GM23338 (cell line): ENCODE data around the gene ZNF230. TPM values are rescaled to one million over a fixed set of nuclear protein-coding genes. Genes with fewer than 3 reads are reported as not detected.

ENCODE experiments used
- ATAC-seq: fragments of 200-7000 bp; cut with Tn5 transposase; 3 replicates; pipeline ENCODE4 v1.9.1; 2020
- DNase-seq: peaks from one replicate; pipeline ENCODE4 v3.0.0-alpha.2; 2015; ENCODE audit warnings: low spot score
- H2AFZ ChIP-seq: fragments of 200-600 bp; sonication (generic); 2 replicates; pipeline ENCODE4 v1.8.0; 2016; ENCODE audit warnings: antibody characterized with exemption, mild to moderate bottlenecking, moderate library complexity
- H3F3A ChIP-seq: fragments of 200-600 bp; sonication (generic); replicated peaks from 2 replicates; pipeline ENCODE4 v1.8.0; 2017; ENCODE audit warnings: antibody characterized with exemption, mixed run types, low read depth
- H3K27ac ChIP-seq: fragments of 200-600 bp; sonication (generic); 2 replicates; pipeline ENCODE4 v1.6.1; 2016; ENCODE audit warnings: low read depth
- H3K27me3 ChIP-seq: fragments of 200-600 bp; sonication (generic); 2 replicates; pipeline ENCODE4 v1.8.0; 2016; ENCODE audit warnings: mild to moderate bottlenecking, mixed run types, moderate library complexity; ENCODE audit not compliant: insufficient read depth
- H3K36me3 ChIP-seq: fragments of 200-600 bp; sonication (generic); 2 replicates; pipeline ENCODE4 v1.8.0; 2016; ENCODE audit warnings: mild to moderate bottlenecking; ENCODE audit not compliant: insufficient read depth
- H3K4me1 ChIP-seq: fragments of 200-600 bp; sonication (generic); 2 replicates; pipeline ENCODE4 v1.8.0; 2016; ENCODE audit warnings: mild to moderate bottlenecking, moderate library complexity; ENCODE audit not compliant: insufficient read depth
- H3K4me2 ChIP-seq: fragments of 200-600 bp; sonication (generic); 2 replicates; pipeline ENCODE4 v1.7.1; 2017; ENCODE audit warnings: mixed run types
- H3K4me3 ChIP-seq: fragments of 200-600 bp; sonication (generic); 2 replicates; pipeline ENCODE4 v1.6.1; 2016; ENCODE audit warnings: mixed run types
- H3K79me2 ChIP-seq: fragments of 200-600 bp; sonication (generic); replicated peaks from 2 replicates; pipeline ENCODE4 v1.8.0; 2017; ENCODE audit warnings: mild to moderate bottlenecking; ENCODE audit not compliant: insufficient read depth
- H3K9me2 ChIP-seq: fragments of 200-600 bp; sonication (generic); 2 replicates; pipeline ENCODE4 v1.8.0; 2017; ENCODE audit not compliant: insufficient read depth
- H4K20me1 ChIP-seq: fragments of 200-600 bp; sonication (generic); replicated peaks from 2 replicates; pipeline ENCODE4 v1.8.0; 2017; ENCODE audit warnings: mild to moderate bottlenecking; ENCODE audit not compliant: insufficient read depth
- H3K27ac Mint-ChIP-seq: 2 replicates; pipeline ENCODE4 v1.8.0; 2020; ENCODE audit warnings: inconsistent platforms, mild to moderate bottlenecking, moderate library complexity, mixed read lengths
- H3K27me3 Mint-ChIP-seq: 3 replicates; pipeline ENCODE4 v1.8.0; 2022; ENCODE audit warnings: low read depth, mild to moderate bottlenecking, moderate library complexity, mixed read lengths, inconsistent platforms; ENCODE audit not compliant: insufficient read depth, poor library complexity
- H3K36me3 Mint-ChIP-seq: 3 replicates; pipeline ENCODE4 v1.8.0; 2021; ENCODE audit warnings: low read depth, mild to moderate bottlenecking, inconsistent platforms, moderate library complexity, mixed read lengths
- H3K4me1 Mint-ChIP-seq: 3 replicates; pipeline ENCODE4 v1.8.0; 2020; ENCODE audit warnings: mild to moderate bottlenecking, inconsistent platforms, mixed read lengths
- H3K4me3 Mint-ChIP-seq: 3 replicates; pipeline ENCODE4 v1.8.0; 2021; ENCODE audit warnings: moderate library complexity, mild to moderate bottlenecking, inconsistent platforms, mixed read lengths
- H3K9me3 Mint-ChIP-seq: 3 replicates; pipeline ENCODE4 v1.8.0; 2020; ENCODE audit warnings: moderate library complexity, mild to moderate bottlenecking, inconsistent platforms, mixed read lengths
- CREB1 ChIP-seq: fragments of 250-450 bp; sonication (Bioruptor Pico); IDR thresholded peaks from 2 replicates; pipeline ENCODE4 v1.5.0; 2020; ENCODE audit warnings: low read depth, mild to moderate bottlenecking, moderate library complexity
- EZH2 ChIP-seq: fragments of 200-600 bp; sonication (generic); IDR thresholded peaks from one replicate; pipeline ENCODE4 v1.8.0; 2017; ENCODE audit warnings: antibody characterized with exemption, mild to moderate bottlenecking, low read depth; ENCODE audit not compliant: unreplicated experiment
- JUNB ChIP-seq: IDR thresholded peaks from one replicate; pipeline ENCODE4 v1.6.1; 2016; ENCODE audit warnings: antibody characterized with exemption; ENCODE audit not compliant: unreplicated experiment
- NANOG ChIP-seq: IDR thresholded peaks from 2 replicates; pipeline ENCODE4 v1.6.1; 2016; ENCODE audit warnings: antibody characterized with exemption, borderline replicate concordance
- POLR2AphosphoS5 ChIP-seq: IDR thresholded peaks from 2 replicates; pipeline ENCODE4 v1.6.1; 2016; ENCODE audit warnings: antibody characterized with exemption, low read depth
- STAT1 ChIP-seq: IDR thresholded peaks from one replicate; pipeline ENCODE4 v1.6.1; 2016; ENCODE audit warnings: antibody characterized with exemption; ENCODE audit not compliant: unreplicated experiment
- ZNF331 ChIP-seq: fragments of 250-450 bp; sonication (Bioruptor Pico); IDR thresholded peaks from 2 replicates; pipeline ENCODE4 v1.5.0; 2020; ENCODE audit warnings: low read depth, mild to moderate bottlenecking, moderate library complexity
- polyA plus RNA-seq: library from polyadenylated mRNA; unstranded; fragments of >200 nt; fragmentation: Nextera tagmentation; extraction: Ambion mirVana; gene quantifications from 2 replicates; pipeline ENCODE4 v1.2.1, GENCODE V29; 2016
- total RNA-seq: library from RNA; depleted of rRNA; stranded (reverse); fragments of >200 nt; shearing (Covaris generic); gene quantifications from 2 replicates; pipeline ENCODE4 v1.2.3, GENCODE V29; 2014
- TF ChIP-seq, protein P1 (sequence below): IDR thresholded peaks from one replicate; pipeline ENCODE4 v1.6.1; 2018; ENCODE audit warnings: antibody characterized with exemption; ENCODE audit not compliant: unreplicated experiment
- TF ChIP-seq, protein P2 (sequence below), 2 experiments: fragments of 200-600 bp in 1 of 2; sonication (generic) in 1 of 2; conservative IDR thresholded peaks; 2 replicates each; pipeline versions ENCODE4 v1.5.1 to v1.6.1; 2016 to 2017; ENCODE audit warnings: antibody characterized with exemption in 2 of 2, low read depth in 2 of 2, mild to moderate bottlenecking in 2 of 2, moderate library complexity in 1 of 2
- TF ChIP-seq, protein P3 (sequence below): IDR thresholded peaks from 2 replicates; pipeline ENCODE4 v1.6.1; 2016; ENCODE audit warnings: antibody characterized with exemption

The ZNF230 gene
- total and polyA plus RNA-seq, 2 experiments from 2014 or later = 1.8 to 2.2 TPM

DNA sequence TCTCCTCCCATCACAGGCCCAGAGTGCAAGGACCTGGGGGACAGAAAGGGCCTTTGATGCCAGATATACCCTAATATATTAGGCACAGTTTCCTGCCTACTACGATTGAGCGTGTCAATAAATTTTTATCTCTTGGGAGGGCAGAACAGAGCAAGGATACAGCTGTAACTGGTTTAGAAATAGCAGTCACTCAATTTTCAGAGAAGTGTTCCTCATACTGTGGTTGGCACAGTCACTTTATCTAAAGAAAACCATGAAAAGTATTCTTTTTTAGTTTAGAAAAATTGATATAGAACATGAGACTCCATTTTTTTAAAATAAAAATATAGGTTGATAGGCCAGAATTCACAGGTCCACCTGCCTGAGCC lies 19.2 kb upstream of the ZNF230 start:
- H3F3A ChIP-seq = no peaks in the 10 kb centered on the region
- H3K27ac ChIP-seq = no peak overlapping the region
- H3K4me1 ChIP-seq = no peaks in the 10 kb centered on the region
- DNase-seq (no peak), ATAC-seq (no peak)
- no peaks in the 10 kb centered on the region for H3K36me3 ChIP-seq
- H3K9me2 ChIP-seq = peaks cover 3% of the 10 kb centered on the region; the same call in 1 of the 2 replicates
- H2AFZ ChIP-seq = no peak overlapping the region
- H3K27me3 Mint-ChIP-seq = peaks cover 3% of the 10 kb centered on the region
- H3K4me1 Mint-ChIP-seq = no peaks in the 10 kb centered on the region
- H3K27me3 ChIP-seq = no peaks in the 10 kb centered on the region
- no peak overlapping the region for H3K4me2 ChIP-seq
- H3K4me3 ChIP-seq = peak overlapping the region; percentile 64; the same call in 1 of the 2 replicates
- H3K36me3 Mint-ChIP-seq = peaks cover under 1% of the 10 kb centered on the region; the same call in 2 of the 3 replicates
- no peaks in the 10 kb centered on the region for H4K20me1 ChIP-seq
- TF ChIP-seq NANOG (no peak), EZH2 (no peak), JUNB (no peak), POLR2AphosphoS5 (no peak), ZNF331 (no peak), STAT1 (no peak)
- TF ChIP-seq, protein P1, sequence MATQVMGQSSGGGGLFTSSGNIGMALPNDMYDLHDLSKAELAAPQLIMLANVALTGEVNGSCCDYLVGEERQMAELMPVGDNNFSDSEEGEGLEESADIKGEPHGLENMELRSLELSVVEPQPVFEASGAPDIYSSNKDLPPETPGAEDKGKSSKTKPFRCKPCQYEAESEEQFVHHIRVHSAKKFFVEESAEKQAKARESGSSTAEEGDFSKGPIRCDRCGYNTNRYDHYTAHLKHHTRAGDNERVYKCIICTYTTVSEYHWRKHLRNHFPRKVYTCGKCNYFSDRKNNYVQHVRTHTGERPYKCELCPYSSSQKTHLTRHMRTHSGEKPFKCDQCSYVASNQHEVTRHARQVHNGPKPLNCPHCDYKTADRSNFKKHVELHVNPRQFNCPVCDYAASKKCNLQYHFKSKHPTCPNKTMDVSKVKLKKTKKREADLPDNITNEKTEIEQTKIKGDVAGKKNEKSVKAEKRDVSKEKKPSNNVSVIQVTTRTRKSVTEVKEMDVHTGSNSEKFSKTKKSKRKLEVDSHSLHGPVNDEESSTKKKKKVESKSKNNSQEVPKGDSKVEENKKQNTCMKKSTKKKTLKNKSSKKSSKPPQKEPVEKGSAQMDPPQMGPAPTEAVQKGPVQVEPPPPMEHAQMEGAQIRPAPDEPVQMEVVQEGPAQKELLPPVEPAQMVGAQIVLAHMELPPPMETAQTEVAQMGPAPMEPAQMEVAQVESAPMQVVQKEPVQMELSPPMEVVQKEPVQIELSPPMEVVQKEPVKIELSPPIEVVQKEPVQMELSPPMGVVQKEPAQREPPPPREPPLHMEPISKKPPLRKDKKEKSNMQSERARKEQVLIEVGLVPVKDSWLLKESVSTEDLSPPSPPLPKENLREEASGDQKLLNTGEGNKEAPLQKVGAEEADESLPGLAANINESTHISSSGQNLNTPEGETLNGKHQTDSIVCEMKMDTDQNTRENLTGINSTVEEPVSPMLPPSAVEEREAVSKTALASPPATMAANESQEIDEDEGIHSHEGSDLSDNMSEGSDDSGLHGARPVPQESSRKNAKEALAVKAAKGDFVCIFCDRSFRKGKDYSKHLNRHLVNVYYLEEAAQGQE = no peak
- peak overlapping the region; percentile 98; the same call in 2 of the 3 replicates for H3K4me3 Mint-ChIP-seq
- H3K79me2 ChIP-seq = peaks cover 8% of the 10 kb centered on the region; the same call in 1 of the 2 replicates
- peaks cover 15% of the 10 kb centered on the region for H3K9me3 Mint-ChIP-seq
- no peak overlapping the region for H3K27ac Mint-ChIP-seq

DNA sequence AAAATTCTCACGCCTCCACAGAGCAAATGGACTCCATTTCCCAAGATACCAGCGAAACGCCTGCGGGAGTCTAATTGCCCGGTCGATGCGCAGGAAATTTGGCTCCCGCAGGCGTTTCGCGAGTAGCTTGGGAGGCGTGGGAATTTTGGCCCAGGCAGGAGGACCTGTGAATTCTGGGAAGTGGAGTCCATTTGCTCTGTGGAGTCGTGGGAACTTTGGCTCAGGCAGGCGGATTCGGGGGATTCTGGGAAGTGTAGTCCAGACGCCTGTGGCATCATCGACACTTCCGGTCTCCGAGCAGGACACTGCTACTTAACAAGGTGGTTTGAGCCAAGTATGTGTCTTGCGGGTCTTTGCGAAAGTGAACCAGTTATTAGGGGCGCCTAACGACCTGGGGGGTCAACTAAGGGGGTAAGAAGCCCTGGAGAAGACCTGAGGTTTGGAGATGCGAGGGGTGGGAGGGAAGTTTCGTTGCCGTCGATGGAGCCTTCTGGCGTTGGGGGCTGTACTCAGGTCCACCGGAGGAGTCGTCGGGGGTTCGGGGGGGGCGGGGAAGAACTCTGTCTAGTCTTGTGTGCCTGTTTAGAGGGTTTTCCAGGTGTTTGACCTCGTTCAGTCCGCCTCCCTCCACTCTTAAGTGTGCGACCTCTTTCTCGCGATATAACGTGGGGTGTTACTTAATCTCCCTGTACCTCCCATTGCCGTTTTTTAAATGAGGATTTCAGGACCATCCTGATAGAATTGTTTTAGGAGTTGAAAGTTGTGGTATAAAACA lies 18.7 kb upstream of the ZNF230 start, which contains the start of gene ZNF155:
ZNF155 (plus strand) TSS at position 277 of the 775 bp plus-strand sequence. CDS start 4,356 bp downstream, outside the sequence.
- peak within 1 kb of the TSS; percentile 98 for H3K4me3 Mint-ChIP-seq
- H3K36me3 ChIP-seq = no peaks in the 10 kb centered on the region; the same call in 1 of the 2 replicates
- H3K4me2 ChIP-seq = peak within 1 kb of the TSS; percentile 92
- no peaks in the 10 kb centered on the region for H3K4me1 ChIP-seq
- ATAC-seq = peak; percentile 99
- peak within 1 kb of the TSS; percentile 68 for H2AFZ ChIP-seq
- no peaks in the 10 kb centered on the region for H3K4me1 Mint-ChIP-seq
- no peak within 1 kb of the TSS for H3K27ac ChIP-seq
- peaks cover 3% of the 10 kb centered on the region for H3K27me3 Mint-ChIP-seq
- H3K79me2 ChIP-seq = peaks cover 8% of the 10 kb centered on the region; the same call in 1 of the 2 replicates
- H3K36me3 Mint-ChIP-seq = peaks cover 6% of the 10 kb centered on the region
- DNase-seq = peak; percentile 99
- H4K20me1 ChIP-seq = no peaks in the 10 kb centered on the region
- peaks cover 10% of the 10 kb centered on the region for H3K9me3 Mint-ChIP-seq
- no peaks in the 10 kb centered on the region for H3K27me3 ChIP-seq
- peak within 1 kb of the TSS; percentile 97 for H3K27ac Mint-ChIP-seq
- no peaks in the 10 kb centered on the region for H3F3A ChIP-seq
- TF ChIP-seq, protein P2, sequence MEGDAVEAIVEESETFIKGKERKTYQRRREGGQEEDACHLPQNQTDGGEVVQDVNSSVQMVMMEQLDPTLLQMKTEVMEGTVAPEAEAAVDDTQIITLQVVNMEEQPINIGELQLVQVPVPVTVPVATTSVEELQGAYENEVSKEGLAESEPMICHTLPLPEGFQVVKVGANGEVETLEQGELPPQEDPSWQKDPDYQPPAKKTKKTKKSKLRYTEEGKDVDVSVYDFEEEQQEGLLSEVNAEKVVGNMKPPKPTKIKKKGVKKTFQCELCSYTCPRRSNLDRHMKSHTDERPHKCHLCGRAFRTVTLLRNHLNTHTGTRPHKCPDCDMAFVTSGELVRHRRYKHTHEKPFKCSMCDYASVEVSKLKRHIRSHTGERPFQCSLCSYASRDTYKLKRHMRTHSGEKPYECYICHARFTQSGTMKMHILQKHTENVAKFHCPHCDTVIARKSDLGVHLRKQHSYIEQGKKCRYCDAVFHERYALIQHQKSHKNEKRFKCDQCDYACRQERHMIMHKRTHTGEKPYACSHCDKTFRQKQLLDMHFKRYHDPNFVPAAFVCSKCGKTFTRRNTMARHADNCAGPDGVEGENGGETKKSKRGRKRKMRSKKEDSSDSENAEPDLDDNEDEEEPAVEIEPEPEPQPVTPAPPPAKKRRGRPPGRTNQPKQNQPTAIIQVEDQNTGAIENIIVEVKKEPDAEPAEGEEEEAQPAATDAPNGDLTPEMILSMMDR (conservative IDR thresholded peaks at IDR 0.05; ENCODE audit: low read depth in 2 of 2) = no peak
- TF ChIP-seq CREB1 (CRISPR knock-in tag) (peak; percentile 67), STAT1 (no peak), POLR2AphosphoS5 (peak; percentile 40; the same call in 1 of the 2 replicates)
- TF ChIP-seq, protein P3, sequence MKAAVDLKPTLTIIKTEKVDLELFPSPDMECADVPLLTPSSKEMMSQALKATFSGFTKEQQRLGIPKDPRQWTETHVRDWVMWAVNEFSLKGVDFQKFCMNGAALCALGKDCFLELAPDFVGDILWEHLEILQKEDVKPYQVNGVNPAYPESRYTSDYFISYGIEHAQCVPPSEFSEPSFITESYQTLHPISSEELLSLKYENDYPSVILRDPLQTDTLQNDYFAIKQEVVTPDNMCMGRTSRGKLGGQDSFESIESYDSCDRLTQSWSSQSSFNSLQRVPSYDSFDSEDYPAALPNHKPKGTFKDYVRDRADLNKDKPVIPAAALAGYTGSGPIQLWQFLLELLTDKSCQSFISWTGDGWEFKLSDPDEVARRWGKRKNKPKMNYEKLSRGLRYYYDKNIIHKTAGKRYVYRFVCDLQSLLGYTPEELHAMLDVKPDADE = peak; percentile 98
- H3K4me3 ChIP-seq = peak within 1 kb of the TSS; percentile 64
- H3K9me2 ChIP-seq = peaks cover 3% of the 10 kb centered on the region; the same call in 1 of the 2 replicates
